Rectal smooth muscle tissue (tissue), 1 donor: ENCODE measurements around the gene CCT8L2.
"Not testable (repeated sequence)": the region's sequence is repeated elsewhere in the genome, so short reads cannot be mapped to it uniquely, and the experiment has no call there.

ENCODE experiments used
- H3K27ac ChIP-seq: one replicate; pipeline ENCODE4 v1.7.0; 2013; ENCODE audit warnings: low read depth, low read length, inconsistent platforms
- H3K27me3 ChIP-seq: one replicate; pipeline ENCODE4 v1.7.0; 2013; ENCODE audit warnings: low read length; ENCODE audit not compliant: control insufficient read depth, insufficient read depth
- H3K36me3 ChIP-seq: one replicate; pipeline ENCODE4 v1.7.0; 2013; ENCODE audit warnings: low read length; ENCODE audit not compliant: control insufficient read depth, insufficient read depth
- H3K4me1 ChIP-seq: one replicate; pipeline ENCODE4 v1.7.0; 2013; ENCODE audit warnings: low read length; ENCODE audit not compliant: control insufficient read depth, insufficient read depth
- H3K4me3 ChIP-seq: one replicate; pipeline ENCODE4 v1.7.0; 2013; ENCODE audit warnings: low read length
- H3K9ac ChIP-seq: one replicate; pipeline ENCODE4 v1.7.0; 2013; ENCODE audit warnings: low read length

The CCT8L2 gene

GRCh38 chr22:16586170-16586569 is 6.4 kb downstream of the CCT8L2 start:
- Histone ChIP-seq H3K36me3 (no peaks in the 10 kb centered on the region), H3K4me1 (no peaks in the 10 kb centered on the region)

GRCh38 chr22:16580872-16581271 is 11.7 kb downstream of the CCT8L2 start:
- not testable (repeated sequence) for H3K4me1 ChIP-seq, H3K9ac ChIP-seq, H3K27ac ChIP-seq, H3K27me3 ChIP-seq, H3K4me3 ChIP-seq, H3K36me3 ChIP-seq

More at GRCh38 chr22:16586170-16586569, 6.4 kb downstream of the CCT8L2 start:
- Histone ChIP-seq H3K27ac (no peak overlapping the region), H3K4me3 (no peak overlapping the region), H3K9ac (no peak overlapping the region), H3K27me3 (no peaks in the 10 kb centered on the region)

GRCh38 chr22:16569240-16569834 is 23.3 kb downstream of the CCT8L2 start:
- H3K36me3 ChIP-seq, H3K27ac ChIP-seq, H3K9ac ChIP-seq, H3K4me1 ChIP-seq, H3K4me3 ChIP-seq, H3K27me3 ChIP-seq: not testable (repeated sequence)

- H3K27ac ChIP-seq: no peak overlapping the region
- no peak overlapping the region for H3K4me3 ChIP-seq
- H3K4me1 ChIP-seq: no peaks in the 10 kb centered on the region
- no peak overlapping the region for H3K9ac ChIP-seq
- no peaks in the 10 kb centered on the region for H3K36me3 ChIP-seq
- H3K27me3 ChIP-seq: no peaks in the 10 kb centered on the region
Measured at GRCh38 chr22:16568425-16568758, 24.2 kb downstream of the CCT8L2 start.

- not testable (repeated sequence) for H3K4me3 ChIP-seq, H3K27me3 ChIP-seq, H3K4me1 ChIP-seq, H3K27ac ChIP-seq, H3K36me3 ChIP-seq, H3K9ac ChIP-seq
Measured at GRCh38 chr22:16567617-16568424, 24.8 kb downstream of the CCT8L2 start.

GRCh38 chr22:16566421-16567151 is 26.0 kb downstream of the CCT8L2 start:
- H3K36me3 ChIP-seq, H3K27me3 ChIP-seq, H3K4me1 ChIP-seq, H3K27ac ChIP-seq, H3K9ac ChIP-seq, H3K4me3 ChIP-seq: not testable (repeated sequence)

GRCh38 chr22:16565585-16566420 is 26.8 kb downstream of the CCT8L2 start:
- not testable (repeated sequence) for H3K4me1 ChIP-seq, H3K27ac ChIP-seq, H3K9ac ChIP-seq, H3K36me3 ChIP-seq, H3K4me3 ChIP-seq, H3K27me3 ChIP-seq

- not testable (repeated sequence) for H3K4me1 ChIP-seq, H3K27me3 ChIP-seq
Measured at GRCh38 chr22:16564837-16565584, 27.6 kb downstream of the CCT8L2 start.

GRCh38 chr22:16563555-16564520 is 28.8 kb downstream of the CCT8L2 start:
- H3K9ac ChIP-seq: no peak overlapping the region
- no peaks in the 10 kb centered on the region for H3K36me3 ChIP-seq
- no peaks in the 10 kb centered on the region for H3K4me1 ChIP-seq
- no peaks in the 10 kb centered on the region for H3K27me3 ChIP-seq
- no peak overlapping the region for H3K4me3 ChIP-seq
- no peak overlapping the region for H3K27ac ChIP-seq

More at GRCh38 chr22:16564837-16565584, 27.6 kb downstream of the CCT8L2 start:
- H3K36me3 ChIP-seq, H3K4me3 ChIP-seq, H3K27ac ChIP-seq, H3K9ac ChIP-seq: not testable (repeated sequence)

- H3K4me3 ChIP-seq: no peak overlapping the region
- no peaks in the 10 kb centered on the region for H3K4me1 ChIP-seq
- no peak overlapping the region for H3K27ac ChIP-seq
- no peak overlapping the region for H3K9ac ChIP-seq
- no peaks in the 10 kb centered on the region for H3K36me3 ChIP-seq
- no peaks in the 10 kb centered on the region for H3K27me3 ChIP-seq
Measured at GRCh38 chr22:16562711-16563554, 29.7 kb downstream of the CCT8L2 start.
